Bronchial epithelial cell (primary cell): ENCODE measurements around the gene TMEM150C. TPM values are rescaled to one million over a fixed set of nuclear protein-coding genes. Genes with fewer than 3 reads are reported as not detected.
"Not testable (repeated sequence)": the region's sequence is repeated elsewhere in the genome, so short reads cannot be mapped to it uniquely, and the experiment has no call there.

Experiments
- DNase-seq: peaks from one replicate; pipeline ENCODE4 v3.0.0-alpha.2; 2010; ENCODE audit warnings: low read depth
- FAIRE-seq: peaks from 2 replicates; lab custom pipeline; 2011; peaks lifted over from hg19 to GRCh38; lab: Jason Lieb, UNC
- H3K27me3 ChIP-seq: 2 replicates; pipeline ENCODE4 v1.5.1; 2011; ENCODE audit warnings: low read length; ENCODE audit not compliant: control insufficient read depth, insufficient read depth
- H3K36me3 ChIP-seq: 2 replicates; pipeline ENCODE4 v1.5.1; 2011; ENCODE audit warnings: low read length; ENCODE audit not compliant: control insufficient read depth, insufficient read depth
- H3K4me3 ChIP-seq: 2 replicates; pipeline ENCODE4 v1.5.1; 2011; ENCODE audit warnings: mild to moderate bottlenecking, low read depth, low read length, control low read depth
- CTCF ChIP-seq: IDR thresholded peaks from 2 replicates; pipeline ENCODE4 v1.5.1; 2011; ENCODE audit warnings: mild to moderate bottlenecking, moderate library complexity, low read length, control low read depth, inconsistent platforms; ENCODE audit not compliant: insufficient read depth, severe bottlenecking
- total RNA-seq: library from RNA; depleted of rRNA; stranded (reverse); fragments of >200 nt; gene quantifications from 2 replicates; pipeline ENCODE4 v1.2.1, GENCODE V29; 2014

TMEM150C gene
- total RNA-seq, 1 donor from 2014 or later = under 0.01 TPM

GRCh38 chr4:82481506-82481840 lies 80.3 kb downstream of the TMEM150C start:
- FAIRE-seq = no peak
- no peak overlapping the region for H3K4me3 ChIP-seq
- DNase-seq = no peak
- no peaks in the 10 kb centered on the region for H3K27me3 ChIP-seq
- no peak for TF ChIP-seq CTCF
- H3K36me3 ChIP-seq = no peaks in the 10 kb centered on the region

- no peak for DNase-seq
- TF ChIP-seq CTCF = no peak
- FAIRE-seq = no peak
- Histone ChIP-seq H3K4me3 (no peak overlapping the region), H3K36me3 (no peaks in the 10 kb centered on the region), H3K27me3 (no peaks in the 10 kb centered on the region)
Observed at GRCh38 chr4:82480771-82481505, 80.8 kb downstream of the TMEM150C start.

- Histone ChIP-seq H3K36me3 (no peaks in the 10 kb centered on the region), H3K27me3 (no peaks in the 10 kb centered on the region), H3K4me3 (no peak overlapping the region)
- FAIRE-seq (no peak), DNase-seq (no peak)
- no peak for TF ChIP-seq CTCF
Observed at GRCh38 chr4:82479562-82479961, 82.2 kb downstream of the TMEM150C start.

- FAIRE-seq = not testable (repeated sequence)
Observed at GRCh38 chr4:82477469-82477868, 84.3 kb downstream of the TMEM150C start.

GRCh38 chr4:82475931-82476330 lies 85.9 kb downstream of the TMEM150C start:
- not testable (repeated sequence) for DNase-seq, H3K4me3 ChIP-seq, FAIRE-seq, H3K27me3 ChIP-seq, H3K36me3 ChIP-seq

More at GRCh38 chr4:82477469-82477868, 84.3 kb downstream of the TMEM150C start:
- not testable (repeated sequence) for H3K4me3 ChIP-seq, H3K27me3 ChIP-seq, DNase-seq, H3K36me3 ChIP-seq

- Histone ChIP-seq H3K27me3 (no peaks in the 10 kb centered on the region), H3K36me3 (no peaks in the 10 kb centered on the region), H3K4me3 (no peak overlapping the region)
- DNase-seq (no peak), FAIRE-seq (no peak)
- TF ChIP-seq CTCF = no peak
Observed at GRCh38 chr4:82473621-82474164, 88.1 kb downstream of the TMEM150C start.

GRCh38 chr4:82473080-82473479 lies 88.7 kb downstream of the TMEM150C start:
- FAIRE-seq, H3K36me3 ChIP-seq, DNase-seq, H3K4me3 ChIP-seq, H3K27me3 ChIP-seq: not testable (repeated sequence)
